Loucy (cell line): ENCODE data around the gene EFCAB12.

Source experiments
- CTCF ChIP-seq: fragments of 200-600 bp; sonication (generic); conservative IDR thresholded peaks from 2 replicates; pipeline ENCODE4 v1.5.1; 2014; ENCODE audit warnings: mild to moderate bottlenecking, antibody characterized with exemption, low read length
- EZH2phosphoT487 ChIP-seq: fragments of 200-600 bp; IDR thresholded peaks from 2 replicates; pipeline ENCODE4 v1.6.1; 2018; ENCODE audit warnings: antibody characterized with exemption, mild to moderate bottlenecking, moderate library complexity, borderline replicate concordance

- TF ChIP-seq CTCF (no peak), EZH2phosphoT487 (no peak)
Observed at GRCh38 chr3:129439817-129440617, 11.6 kb upstream of the EFCAB12 start, which contains the start of the genes IFT122 and MBD4.
